ENCODE measurements around the gene SCLY.
A peak's percentile ranks its signal among the peaks of the same experiment; 100 is the strongest.

The SCLY gene, protein sequence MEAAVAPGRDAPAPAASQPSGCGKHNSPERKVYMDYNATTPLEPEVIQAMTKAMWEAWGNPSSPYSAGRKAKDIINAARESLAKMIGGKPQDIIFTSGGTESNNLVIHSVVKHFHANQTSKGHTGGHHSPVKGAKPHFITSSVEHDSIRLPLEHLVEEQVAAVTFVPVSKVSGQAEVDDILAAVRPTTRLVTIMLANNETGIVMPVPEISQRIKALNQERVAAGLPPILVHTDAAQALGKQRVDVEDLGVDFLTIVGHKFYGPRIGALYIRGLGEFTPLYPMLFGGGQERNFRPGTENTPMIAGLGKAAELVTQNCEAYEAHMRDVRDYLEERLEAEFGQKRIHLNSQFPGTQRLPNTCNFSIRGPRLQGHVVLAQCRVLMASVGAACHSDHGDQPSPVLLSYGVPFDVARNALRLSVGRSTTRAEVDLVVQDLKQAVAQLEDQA

GRCh38 chr2:238060542-238061314, at the start of gene SCLY:
TSS of gene SCLY (plus strand) at chr2:238061001. CDS start at chr2:238061055, 54 bp downstream.
- DNase-seq (ENCODE audit: low read depth), result peak; percentile 79
- peak within 1 kb of the TSS; percentile 96 for H3K4me3 ChIP-seq (ENCODE audit: control insufficient read depth, low read depth, low read length)
- TF ChIP-seq, protein P1, sequence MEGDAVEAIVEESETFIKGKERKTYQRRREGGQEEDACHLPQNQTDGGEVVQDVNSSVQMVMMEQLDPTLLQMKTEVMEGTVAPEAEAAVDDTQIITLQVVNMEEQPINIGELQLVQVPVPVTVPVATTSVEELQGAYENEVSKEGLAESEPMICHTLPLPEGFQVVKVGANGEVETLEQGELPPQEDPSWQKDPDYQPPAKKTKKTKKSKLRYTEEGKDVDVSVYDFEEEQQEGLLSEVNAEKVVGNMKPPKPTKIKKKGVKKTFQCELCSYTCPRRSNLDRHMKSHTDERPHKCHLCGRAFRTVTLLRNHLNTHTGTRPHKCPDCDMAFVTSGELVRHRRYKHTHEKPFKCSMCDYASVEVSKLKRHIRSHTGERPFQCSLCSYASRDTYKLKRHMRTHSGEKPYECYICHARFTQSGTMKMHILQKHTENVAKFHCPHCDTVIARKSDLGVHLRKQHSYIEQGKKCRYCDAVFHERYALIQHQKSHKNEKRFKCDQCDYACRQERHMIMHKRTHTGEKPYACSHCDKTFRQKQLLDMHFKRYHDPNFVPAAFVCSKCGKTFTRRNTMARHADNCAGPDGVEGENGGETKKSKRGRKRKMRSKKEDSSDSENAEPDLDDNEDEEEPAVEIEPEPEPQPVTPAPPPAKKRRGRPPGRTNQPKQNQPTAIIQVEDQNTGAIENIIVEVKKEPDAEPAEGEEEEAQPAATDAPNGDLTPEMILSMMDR (IDR thresholded peaks at IDR 0.05; ENCODE audit: control insufficient read depth, insufficient read depth, low read depth, low read length, missing control alignments), result no peak

GRCh38 chr2:238013806-238014205, 47.0 kb upstream of the SCLY start:
- no peak overlapping the region for H3K4me3 ChIP-seq (ENCODE audit: control insufficient read depth, low read depth, low read length)
- no peak for DNase-seq (ENCODE audit: low read depth)
- TF ChIP-seq, protein P1 (IDR thresholded peaks at IDR 0.05; ENCODE audit: control insufficient read depth, insufficient read depth, low read depth, low read length, missing control alignments), result no peak

DNA sequence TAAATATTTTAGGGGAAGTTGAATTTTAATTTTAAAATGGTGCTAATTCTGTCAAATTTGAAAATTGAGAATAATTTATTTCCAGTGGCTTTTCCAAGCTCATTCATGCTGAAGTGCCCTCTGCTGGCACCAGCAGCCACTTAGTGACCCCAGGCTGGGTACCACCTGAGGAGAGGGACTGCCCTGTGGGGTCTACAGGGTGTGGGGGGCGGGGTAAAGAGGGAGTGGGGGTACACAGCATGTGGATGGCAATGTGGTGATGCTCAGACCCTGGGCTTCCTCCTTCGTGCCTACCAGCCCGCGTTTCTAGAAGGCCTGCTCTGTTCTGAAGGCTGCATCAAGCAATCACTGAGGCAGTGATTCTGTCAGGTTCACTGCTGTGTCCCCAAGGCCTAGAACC, 45.1 kb upstream of the SCLY start:
- DNase-seq (ENCODE audit: low read depth), result no peak
- TF ChIP-seq, protein P1 (IDR thresholded peaks at IDR 0.05; ENCODE audit: control insufficient read depth, insufficient read depth, low read depth, low read length, missing control alignments), result peak; percentile 28
- H3K4me3 ChIP-seq (ENCODE audit: control insufficient read depth, low read depth, low read length), result no peak overlapping the region

GRCh38 chr2:238016526-238016925, 44.3 kb upstream of the SCLY start:
- TF ChIP-seq, protein P1 (IDR thresholded peaks at IDR 0.05; ENCODE audit: control insufficient read depth, insufficient read depth, low read depth, low read length, missing control alignments), result no peak
- no peak for DNase-seq (ENCODE audit: low read depth)
- no peak overlapping the region for H3K4me3 ChIP-seq (ENCODE audit: control insufficient read depth, low read depth, low read length)

GRCh38 chr2:238019962-238020361, 40.8 kb upstream of the SCLY start:
- no peak for DNase-seq (ENCODE audit: low read depth)
- H3K4me3 ChIP-seq (ENCODE audit: control insufficient read depth, low read depth, low read length), result no peak overlapping the region
- TF ChIP-seq, protein P1 (IDR thresholded peaks at IDR 0.05; ENCODE audit: control insufficient read depth, insufficient read depth, low read depth, low read length, missing control alignments), result no peak

DNA sequence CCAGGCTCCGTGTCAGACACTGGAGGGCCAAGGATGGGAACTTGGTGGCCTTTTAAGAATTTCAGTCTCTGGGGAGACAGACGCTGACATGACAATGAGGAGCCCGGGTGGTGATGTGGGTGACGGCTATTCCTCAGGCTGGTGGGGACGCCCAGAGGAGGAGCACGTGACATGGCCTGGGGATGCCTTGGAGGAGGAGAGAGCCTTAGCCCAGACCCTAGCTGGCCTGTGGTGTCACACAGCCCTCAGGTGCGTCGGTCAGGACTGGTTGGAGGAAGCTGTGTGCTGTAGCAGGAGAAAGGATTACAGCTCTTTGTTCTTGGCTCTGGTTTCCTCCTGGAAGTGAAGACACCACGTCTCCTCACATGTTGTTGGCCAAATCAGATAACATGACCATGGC, 40.0 kb upstream of the SCLY start:
- TF ChIP-seq, protein P1 (IDR thresholded peaks at IDR 0.05; ENCODE audit: control insufficient read depth, insufficient read depth, low read depth, low read length, missing control alignments), result no peak
- no peak overlapping the region for H3K4me3 ChIP-seq (ENCODE audit: control insufficient read depth, low read depth, low read length)
- DNase-seq (ENCODE audit: low read depth), result no peak

Data from AG09309 (cell line).